Right atrium auricular region (tissue), 2 donors: ENCODE measurements around the gene SENP3. TPM values are rescaled to one million over a fixed set of nuclear protein-coding genes. Genes with fewer than 3 reads are reported as not detected.

Source experiments
- DNase-seq: peaks from one replicate; pipeline ENCODE4 v3.0.0-alpha.2; 2019; ENCODE audit warnings: low spot score
- H3K27ac ChIP-seq, 2 donors: fragments of 200-600 bp; sonication (generic); 1 replicate in 1 of 2; 2 replicates in 1 of 2; pipeline ENCODE4 v1.5.1; 2016 to 2019
- H3K27me3 ChIP-seq, 2 donors: fragments of 200-600 bp; sonication (generic); one replicate each; pipeline versions ENCODE4 v1.5.1 to v1.6.0; 2017 to 2019
- H3K36me3 ChIP-seq: fragments of 200-600 bp; sonication (generic); one replicate; pipeline ENCODE4 v1.5.1; 2016
- H3K4me1 ChIP-seq, 2 donors: fragments of 200-600 bp; sonication (generic); one replicate each; pipeline versions ENCODE4 v1.5.1 to v1.6.0; 2017 to 2019
- H3K4me3 ChIP-seq, 2 donors: fragments of 200-600 bp; sonication (generic); 1 replicate in 1 of 2; 2 replicates in 1 of 2; pipeline ENCODE4 v1.5.1; 2017 to 2019; ENCODE audit warnings: mild to moderate bottlenecking in 1 of 2, moderate library complexity in 1 of 2
- H3K9me3 ChIP-seq, 2 donors: fragments of 200-600 bp; sonication (generic); one replicate each; pipeline ENCODE4 v1.5.1; 2019
- total RNA-seq, 2 donors: library from RNA; depleted of rRNA; stranded (reverse); fragments of >200 nt; gene quantifications; one replicate each; pipeline ENCODE4 v1.1.0, GENCODE V29; 2016
- TF ChIP-seq, protein P1 (sequence below), 2 donors: fragments of 200-600 bp; sonication (generic); IDR thresholded peaks; one replicate each; pipeline ENCODE4 v1.5.1; 2019; ENCODE audit warnings: antibody characterized with exemption in 2 of 2

The SENP3 gene
- total RNA-seq, 2 donors from 2014 or later: 45.9 to 56.1 TPM

DNA sequence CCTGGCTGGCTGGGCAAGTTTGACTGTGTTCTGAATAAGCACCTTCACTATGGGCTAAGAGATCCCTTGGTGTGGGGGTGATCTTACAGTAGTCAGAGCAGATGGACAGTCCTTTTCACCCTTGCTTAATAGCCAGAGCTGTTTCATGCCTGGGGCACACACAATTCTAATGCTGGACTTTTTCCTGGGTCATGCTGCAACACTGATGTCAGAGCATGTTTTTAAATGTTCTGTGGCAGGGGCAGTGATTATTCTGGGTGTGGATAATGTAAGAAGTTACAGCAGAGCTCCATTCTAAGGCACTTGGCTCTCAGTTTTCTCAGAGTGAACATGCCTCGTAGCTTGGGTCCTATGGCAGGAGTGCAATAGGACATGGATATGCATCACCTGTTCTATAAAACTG lies 13.8 kb downstream of the SENP3 start:
- no peak for DNase-seq
- H3K4me3 ChIP-seq: no peak overlapping the region
- TF ChIP-seq, protein P1, sequence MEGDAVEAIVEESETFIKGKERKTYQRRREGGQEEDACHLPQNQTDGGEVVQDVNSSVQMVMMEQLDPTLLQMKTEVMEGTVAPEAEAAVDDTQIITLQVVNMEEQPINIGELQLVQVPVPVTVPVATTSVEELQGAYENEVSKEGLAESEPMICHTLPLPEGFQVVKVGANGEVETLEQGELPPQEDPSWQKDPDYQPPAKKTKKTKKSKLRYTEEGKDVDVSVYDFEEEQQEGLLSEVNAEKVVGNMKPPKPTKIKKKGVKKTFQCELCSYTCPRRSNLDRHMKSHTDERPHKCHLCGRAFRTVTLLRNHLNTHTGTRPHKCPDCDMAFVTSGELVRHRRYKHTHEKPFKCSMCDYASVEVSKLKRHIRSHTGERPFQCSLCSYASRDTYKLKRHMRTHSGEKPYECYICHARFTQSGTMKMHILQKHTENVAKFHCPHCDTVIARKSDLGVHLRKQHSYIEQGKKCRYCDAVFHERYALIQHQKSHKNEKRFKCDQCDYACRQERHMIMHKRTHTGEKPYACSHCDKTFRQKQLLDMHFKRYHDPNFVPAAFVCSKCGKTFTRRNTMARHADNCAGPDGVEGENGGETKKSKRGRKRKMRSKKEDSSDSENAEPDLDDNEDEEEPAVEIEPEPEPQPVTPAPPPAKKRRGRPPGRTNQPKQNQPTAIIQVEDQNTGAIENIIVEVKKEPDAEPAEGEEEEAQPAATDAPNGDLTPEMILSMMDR (IDR thresholded peaks at IDR 0.05): no peak
- no peaks in the 10 kb centered on the region for H3K27me3 ChIP-seq
- no peak overlapping the region for H3K27ac ChIP-seq
- no peaks in the 10 kb centered on the region for H3K9me3 ChIP-seq
- H3K4me1 ChIP-seq: peaks cover 0 to 55% of the 10 kb centered on the region in 2 donors
- H3K36me3 ChIP-seq: peaks cover 65% of the 10 kb centered on the region

DNA sequence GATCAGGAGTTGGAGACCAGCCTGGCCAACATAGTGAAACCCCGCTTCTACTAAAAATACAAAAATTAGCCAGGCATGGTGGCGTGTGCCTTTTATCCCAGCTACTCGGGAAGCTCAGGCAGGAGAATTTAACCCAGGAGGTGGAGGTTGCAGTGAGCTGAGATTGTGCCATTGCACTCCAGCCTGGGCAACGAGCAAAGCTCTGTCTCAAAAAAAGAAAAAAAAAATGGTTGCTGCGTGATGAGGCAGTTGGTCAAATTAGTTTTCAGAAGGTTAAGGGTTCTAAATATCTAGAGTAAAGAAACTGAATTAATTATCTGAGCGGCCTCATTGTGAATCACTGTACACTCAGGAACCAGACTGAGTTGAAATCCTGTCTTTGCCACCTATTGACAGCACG lies 14.2 kb downstream of the SENP3 start:
- Histone ChIP-seq H3K9me3 (no peaks in the 10 kb centered on the region), H3K27ac (no peak overlapping the region), H3K27me3 (no peaks in the 10 kb centered on the region), H3K4me3 (no peak overlapping the region), H3K36me3 (peaks cover 60% of the 10 kb centered on the region), H3K4me1 (peaks cover 0 to 59% of the 10 kb centered on the region in 2 donors)
- no peak for DNase-seq
- TF ChIP-seq, protein P1 (IDR thresholded peaks at IDR 0.05): no peak

DNA sequence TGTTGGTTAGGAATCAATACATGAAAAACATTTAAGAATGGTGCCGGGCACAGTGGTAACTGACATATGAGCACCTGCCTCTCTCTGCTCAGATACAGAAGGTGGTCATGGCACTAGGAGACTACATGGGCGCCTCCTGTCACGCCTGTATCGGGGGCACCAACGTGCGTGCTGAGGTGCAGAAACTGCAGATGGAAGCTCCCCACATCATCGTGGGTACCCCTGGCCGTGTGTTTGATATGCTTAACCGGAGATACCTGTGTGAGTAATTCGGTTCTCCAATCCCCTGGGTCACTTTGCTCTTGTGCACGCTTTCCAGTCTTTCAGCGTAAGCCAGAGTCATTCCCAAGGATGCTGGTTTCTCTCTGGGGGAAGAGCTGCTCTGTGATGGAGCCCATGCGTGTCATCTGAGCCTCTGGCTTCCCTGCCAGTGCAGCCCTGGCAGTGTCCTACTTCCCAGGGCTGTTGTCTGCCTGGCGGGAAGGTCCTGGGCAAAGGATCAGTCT lies 14.8 kb downstream of the SENP3 start:
- DNase-seq: no peak
- no peak overlapping the region for H3K27ac ChIP-seq
- no peaks in the 10 kb centered on the region for H3K9me3 ChIP-seq
- H3K4me3 ChIP-seq: no peak overlapping the region
- H3K36me3 ChIP-seq: peaks cover 55% of the 10 kb centered on the region
- H3K4me1 ChIP-seq: peaks cover 0 to 59% of the 10 kb centered on the region in 2 donors
- TF ChIP-seq, protein P1 (IDR thresholded peaks at IDR 0.05): no peak
- no peaks in the 10 kb centered on the region for H3K27me3 ChIP-seq

DNA sequence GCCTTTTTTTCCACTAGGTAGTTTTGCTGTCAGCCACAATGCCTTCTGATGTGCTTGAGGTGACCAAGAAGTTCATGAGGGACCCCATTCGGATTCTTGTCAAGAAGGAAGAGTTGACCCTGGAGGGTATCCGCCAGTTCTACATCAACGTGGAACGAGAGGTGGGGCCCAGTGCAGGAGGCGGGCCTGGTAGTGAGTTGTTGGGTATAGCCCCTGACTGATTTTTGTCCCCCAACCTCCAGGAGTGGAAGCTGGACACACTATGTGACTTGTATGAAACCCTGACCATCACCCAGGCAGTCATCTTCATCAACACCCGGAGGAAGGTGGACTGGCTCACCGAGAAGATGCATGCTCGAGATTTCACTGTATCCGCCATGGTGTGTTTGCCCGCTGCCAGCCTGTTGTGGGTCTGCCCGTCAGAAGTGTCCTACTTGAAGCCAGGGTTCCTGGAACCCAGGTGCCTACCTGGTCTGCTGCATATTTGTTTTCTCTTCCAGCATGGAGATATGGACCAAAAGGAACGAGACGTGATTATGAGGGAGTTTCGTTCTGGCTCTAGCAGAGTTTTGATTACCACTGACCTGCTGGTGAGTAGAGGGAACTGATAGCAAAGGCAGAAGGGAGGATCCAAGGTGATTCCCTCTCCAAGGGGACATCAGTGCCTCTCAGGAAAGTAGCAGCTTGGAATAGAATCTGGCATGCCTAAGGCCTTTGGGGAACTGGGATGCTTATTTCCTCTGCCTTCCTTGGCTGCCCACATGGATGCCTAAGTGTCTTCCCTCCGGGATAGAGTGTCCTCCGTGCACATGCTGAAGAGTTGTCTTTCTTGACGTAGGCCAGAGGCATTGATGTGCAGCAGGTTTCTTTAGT lies 15.8 kb downstream of the SENP3 start:
- H3K9me3 ChIP-seq: no peaks in the 10 kb centered on the region
- H3K36me3 ChIP-seq: peaks cover 54% of the 10 kb centered on the region
- H3K27ac ChIP-seq: no peak overlapping the region
- H3K4me3 ChIP-seq: no peak overlapping the region
- H3K27me3 ChIP-seq: no peaks in the 10 kb centered on the region
- peaks cover 0 to 60% of the 10 kb centered on the region in 2 donors for H3K4me1 ChIP-seq
- TF ChIP-seq, protein P1 (IDR thresholded peaks at IDR 0.05): no peak
- no peak for DNase-seq

DNA sequence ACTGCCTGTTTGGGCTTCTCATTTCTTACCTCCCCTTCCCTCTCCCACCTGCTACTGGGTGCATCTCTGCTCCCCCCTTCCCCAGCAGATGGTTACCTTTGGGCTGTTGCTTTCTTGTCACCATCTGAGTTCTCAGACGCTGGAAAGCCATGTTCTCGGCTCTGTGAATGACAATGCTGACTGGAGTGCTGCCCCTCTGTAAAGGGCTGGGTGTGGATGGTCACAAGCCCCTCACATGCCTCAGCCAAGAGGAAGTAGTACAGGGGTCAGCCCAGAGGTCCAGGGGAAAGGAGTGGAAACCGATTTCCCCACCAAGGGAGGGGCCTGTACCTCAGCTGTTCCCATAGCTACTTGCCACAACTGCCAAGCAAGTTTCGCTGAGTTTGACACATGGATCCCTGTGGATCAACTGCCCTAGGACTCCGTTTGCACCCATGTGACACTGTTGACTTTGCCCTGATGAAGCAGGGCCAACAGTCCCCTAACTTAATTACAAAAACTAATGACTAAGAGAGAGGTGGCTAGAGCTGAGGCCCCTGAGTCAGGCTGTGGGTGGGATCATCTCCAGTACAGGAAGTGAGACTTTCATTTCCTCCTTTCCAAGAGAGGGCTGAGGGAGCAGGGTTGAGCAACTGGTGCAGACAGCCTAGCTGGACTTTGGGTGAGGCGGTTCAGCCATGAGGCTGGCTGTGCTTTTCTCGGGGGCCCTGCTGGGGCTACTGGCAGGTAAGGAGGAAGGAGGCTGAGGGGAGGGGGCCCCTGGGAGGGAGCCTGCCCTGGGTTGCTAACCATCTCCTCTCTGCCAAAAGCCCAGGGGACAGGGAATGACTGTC lies 17.5 kb downstream of the SENP3 start, which contains the start of gene CD68:
TSS of gene CD68 (plus strand) at position 638 of the 833 bp plus-strand sequence. CDS start at position 678, 40 bp downstream.
- peak within 1 kb of the TSS; percentile 5 to 34 for H3K4me3 ChIP-seq
- H3K27ac ChIP-seq: peak within 1 kb of the TSS; percentile 76 to 97
- H3K9me3 ChIP-seq: no peaks in the 10 kb centered on the region
- H3K27me3 ChIP-seq: no peaks in the 10 kb centered on the region
- TF ChIP-seq, protein P1 (IDR thresholded peaks at IDR 0.05): no peak
- peaks cover 0 to 65% of the 10 kb centered on the region in 2 donors for H3K4me1 ChIP-seq
- H3K36me3 ChIP-seq: peaks cover 50% of the 10 kb centered on the region
- DNase-seq: peak; percentile 93
